Measurements from ENCODE around the gene STRIT1.
"Not testable (repeated sequence)": the region's sequence is repeated elsewhere in the genome, so short reads cannot be mapped to it uniquely, and the experiment has no call there.

STRIT1 gene

GRCh38 chr3:155262855-155263254, 30.6 kb downstream of the STRIT1 start:
- DNase-seq: not testable (repeated sequence)

DNA sequence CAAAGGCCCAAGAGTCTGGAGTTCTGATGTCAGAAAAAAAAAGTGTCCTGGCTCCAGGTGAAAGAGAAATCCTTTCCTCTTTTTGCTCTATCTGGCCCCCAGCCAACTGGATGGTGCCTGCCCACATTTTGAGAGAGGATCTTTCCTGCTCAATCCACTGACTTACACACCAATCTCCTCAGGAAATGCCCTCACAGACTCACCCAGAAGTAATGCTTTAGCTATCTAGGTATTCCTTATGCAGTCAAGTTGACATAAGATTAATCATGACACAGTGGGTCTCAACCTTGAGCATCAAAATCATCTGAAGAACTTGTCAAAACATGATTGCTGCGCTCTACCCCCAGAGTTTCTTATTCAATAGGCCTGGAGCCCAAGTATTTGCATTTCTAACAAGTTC, 31.2 kb downstream of the STRIT1 start:
- no peak for DNase-seq

- DNase-seq: no peak
These were observed 39.0 kb downstream of the STRIT1 start for GRCh38 chr3:155254445-155254844.

- DNase-seq: no peak
These were observed 40.9 kb downstream of the STRIT1 start for GRCh38 chr3:155252535-155252934.

DNA sequence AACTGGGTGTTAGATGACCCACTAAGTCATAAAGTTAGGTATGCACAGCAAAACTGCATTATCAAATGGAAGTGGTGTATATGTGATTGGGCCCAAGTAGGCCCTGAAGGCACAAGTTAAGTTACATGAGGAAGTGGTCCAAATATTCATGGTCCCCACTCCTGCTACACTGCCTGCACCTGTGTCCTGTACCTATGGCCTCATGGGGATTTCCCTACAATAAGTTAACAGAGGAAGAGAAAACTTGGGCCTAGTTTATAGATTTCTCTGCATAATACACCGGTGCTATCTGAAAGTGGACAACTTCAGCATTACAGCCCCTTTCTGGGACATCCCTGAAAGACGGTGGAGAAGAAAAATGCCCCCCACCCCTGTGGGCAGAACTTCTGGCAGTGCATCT, 41.5 kb downstream of the STRIT1 start:
- DNase-seq: no peak

GRCh38 chr3:155248531-155249187, 44.8 kb downstream of the STRIT1 start:
- DNase-seq: no peak

GRCh38 chr3:155244699-155245098, 48.8 kb downstream of the STRIT1 start:
- DNase-seq: no peak

- no peak for DNase-seq
These were observed 49.3 kb downstream of the STRIT1 start for GRCh38 chr3:155244216-155244615.

GRCh38 chr3:155243512-155243921, 50.0 kb downstream of the STRIT1 start:
- DNase-seq: no peak

GRCh38 chr3:155242342-155242741, 51.1 kb downstream of the STRIT1 start:
- no peak for DNase-seq

DNA sequence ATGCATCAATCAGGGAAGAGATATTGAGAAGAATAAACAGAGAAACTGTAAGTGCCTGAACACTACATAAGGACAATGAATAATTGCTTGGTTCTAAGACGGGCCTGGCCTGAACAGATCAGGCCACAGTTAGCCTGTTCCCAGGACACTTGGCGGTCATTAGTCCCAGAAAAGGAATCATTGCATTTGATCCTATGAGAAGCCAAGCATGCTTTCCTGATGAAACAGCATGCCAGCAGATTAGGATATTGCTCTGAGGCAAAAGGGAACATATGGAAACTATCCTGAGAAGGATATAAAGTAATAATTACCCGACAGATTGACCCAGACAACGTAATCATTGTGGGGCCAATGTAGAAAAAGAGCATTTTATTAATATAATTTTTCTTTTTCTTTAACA, 51.9 kb downstream of the STRIT1 start:
- no peak for DNase-seq
